SK-N-SH (cell line): ENCODE data around the gene TRIP10. TPM values are rescaled to one million over a fixed set of nuclear protein-coding genes. Genes with fewer than 3 reads are reported as not detected.

ENCODE experiments used
- CTCF ChIA-PET: fragments of 300-600, 350-600 bp; formaldehyde crosslinking; extraction: SDS; loops from one replicate; lab custom pipeline; 2021; lab: Yijun Ruan, JAX
- POLR2A ChIA-PET: fragments of 350-600 bp; sonication (Branson Sonifier 250); formaldehyde crosslinking; extraction: SDS; loops from one replicate; lab custom pipeline; 2020; ENCODE audit warnings: antibody characterized with exemption, inconsistent platforms; lab: Yijun Ruan, JAX
- DNase-seq: peaks from one replicate; pipeline ENCODE4 v3.0.0; 2012
- H2AFZ ChIP-seq: fragments of 200-600 bp; sonication (generic); 2 replicates; pipeline ENCODE4 v1.8.1; 2016; ENCODE audit warnings: antibody characterized with exemption, mild to moderate bottlenecking, low read depth
- H3F3A ChIP-seq: fragments of 200-600 bp; sonication (generic); replicated peaks from 2 replicates; pipeline ENCODE3; 2016; ENCODE audit warnings: antibody characterized with exemption, mild to moderate bottlenecking; ENCODE audit not compliant: insufficient read depth
- H3K27ac ChIP-seq, 2 experiments: fragments of 200-500 bp in 1 of 2; fragments of 200-600 bp in 1 of 2; sonication (Bioruptor generic) in 1 of 2; sonication (generic), shearing (Covaris generic) in 1 of 2; 2 replicates each; pipeline versions ENCODE4 v1.5.1 to v1.6.1; 2014 to 2016; ENCODE audit warnings: low read depth in 2 of 2, inconsistent platforms in 1 of 2, low read length in 1 of 2, mild to moderate bottlenecking in 1 of 2, mixed read lengths in 1 of 2
- H3K27me3 ChIP-seq: fragments of 200-600 bp; sonication (generic), shearing (Covaris generic); 2 replicates; pipeline ENCODE4 v1.6.1; 2016; ENCODE audit warnings: mixed run types; ENCODE audit not compliant: insufficient read depth
- H3K36me3 ChIP-seq, 2 experiments: fragments of 200-500 bp in 1 of 2; fragments of 200-600 bp in 1 of 2; sonication (Bioruptor generic) in 1 of 2; sonication (generic) in 1 of 2; replicated peaks in 1 of 2; 2 replicates each; pipeline versions ENCODE3 to v1.5.1; 2014 to 2016; ENCODE audit warnings: low read length in 1 of 2, mild to moderate bottlenecking in 1 of 2; ENCODE audit not compliant: insufficient read depth in 2 of 2, control insufficient read depth in 1 of 2
- H3K4me1 ChIP-seq, 2 experiments: fragments of 200-500 bp in 1 of 2; fragments of 200-600 bp in 1 of 2; sonication (Bioruptor generic) in 1 of 2; sonication (generic), shearing (Covaris generic) in 1 of 2; 2 replicates each; pipeline versions ENCODE4 v1.5.1 to v1.6.1; 2014 to 2016; ENCODE audit warnings: low read depth in 1 of 2, low read length in 1 of 2, mixed run types in 1 of 2; ENCODE audit not compliant: insufficient read depth in 2 of 2, control insufficient read depth in 1 of 2
- H3K4me2 ChIP-seq: fragments of 200-600 bp; sonication (generic), shearing (Covaris generic); 2 replicates; pipeline ENCODE4 v1.6.1; 2017; ENCODE audit warnings: mixed run types
- H3K4me3 ChIP-seq, 2 experiments: fragments of 200-500 bp in 1 of 2; fragments of 200-600 bp in 1 of 2; sonication (Bioruptor generic) in 1 of 2; sonication (generic), shearing (Covaris generic) in 1 of 2; 2 replicates each; pipeline versions ENCODE4 v1.5.1 to v1.8.1; 2014 to 2016; ENCODE audit warnings: low read depth in 2 of 2, inconsistent platforms in 1 of 2, low read length in 1 of 2, mild to moderate bottlenecking in 1 of 2, mixed read lengths in 1 of 2, moderate library complexity in 1 of 2
- H3K79me2 ChIP-seq: fragments of 200-600 bp; sonication (generic); 2 replicates; pipeline ENCODE4 v1.8.1; 2017; ENCODE audit warnings: mild to moderate bottlenecking; ENCODE audit not compliant: insufficient read depth
- H3K9ac ChIP-seq: fragments of 200-600 bp; sonication (generic); 2 replicates; pipeline ENCODE4 v1.6.1; 2017; ENCODE audit warnings: mixed run types
- H3K9me2 ChIP-seq: fragments of 200-600 bp; sonication (generic); 2 replicates; pipeline ENCODE4 v1.6.1; 2017; ENCODE audit warnings: mixed run types
- H3K9me3 ChIP-seq: fragments of 200-600 bp; sonication (generic); 2 replicates; pipeline ENCODE4 v1.6.1; 2017; ENCODE audit warnings: mixed run types, mild to moderate bottlenecking, moderate library complexity
- H4K20me1 ChIP-seq: fragments of 200-600 bp; sonication (generic); 2 replicates; pipeline ENCODE4 v1.6.1; 2017; ENCODE audit warnings: mild to moderate bottlenecking, mixed run types; ENCODE audit not compliant: insufficient read depth
- ELF1 ChIP-seq: IDR thresholded peaks from 2 replicates; pipeline ENCODE4 v1.4.0; 2012
- EZH2phosphoT487 ChIP-seq: fragments of 200-600 bp; sonication (generic); IDR thresholded peaks from 2 replicates; pipeline ENCODE4 v1.6.1; 2017; ENCODE audit warnings: low read depth, mixed run types, mild to moderate bottlenecking, antibody characterized with exemption, moderate library complexity, borderline replicate concordance
- FOSL2 ChIP-seq: IDR thresholded peaks from 2 replicates; pipeline ENCODE4 v1.4.0; 2012; ENCODE audit warnings: low read depth, mild to moderate bottlenecking, moderate library complexity, borderline replicate concordance
- FOXM1 ChIP-seq: IDR thresholded peaks from 2 replicates; pipeline ENCODE4 v1.4.0; 2012; ENCODE audit warnings: low read depth, mild to moderate bottlenecking
- NFIC ChIP-seq: IDR thresholded peaks from 2 replicates; pipeline ENCODE4 v1.4.0; 2012; ENCODE audit warnings: borderline replicate concordance
- NRF1 ChIP-seq: IDR thresholded peaks from 2 replicates; pipeline ENCODE4 v1.6.1; 2012; ENCODE audit warnings: low read depth, mild to moderate bottlenecking, low read length
- RAD21 ChIP-seq: IDR thresholded peaks from 2 replicates; pipeline ENCODE4 v1.6.1; 2012; ENCODE audit warnings: mild to moderate bottlenecking, low read length
- RCOR1 ChIP-seq: fragments of 150-350 bp; IDR thresholded peaks from 2 replicates; pipeline ENCODE4 v1.6.1; 2017; ENCODE audit warnings: antibody characterized with exemption, low read length
- RXRA ChIP-seq: IDR thresholded peaks from 2 replicates; pipeline ENCODE4 v1.4.0; 2012; ENCODE audit warnings: low read depth, mild to moderate bottlenecking, borderline replicate concordance
- SMC3 ChIP-seq: IDR thresholded peaks from 2 replicates; pipeline ENCODE4 v1.6.1; 2012; ENCODE audit warnings: low read depth, low read length, improper control_type of control experiment
- TAF1 ChIP-seq: IDR thresholded peaks from 2 replicates; pipeline ENCODE4 v1.6.1; 2012; ENCODE audit warnings: low read depth, mild to moderate bottlenecking, low read length, moderate library complexity, borderline replicate concordance
- TCF12 ChIP-seq: IDR thresholded peaks from 2 replicates; pipeline ENCODE4 v1.4.0; 2012
- YY1 ChIP-seq: IDR thresholded peaks from 2 replicates; pipeline ENCODE4 v1.4.0; 2012; ENCODE audit warnings: low read depth, mild to moderate bottlenecking
- WGBS: methylation state at CpG from one replicate; pipeline ENCODE4 v1.1.6; 2017; ENCODE audit warnings: low lambda C conversion rate; 5-methylcytosine and 5-hydroxymethylcytosine counted together
- polyA plus RNA-seq, 3 experiments: library from polyadenylated mRNA; depleted of rRNA; stranded (reverse); fragments of >200 nt; gene quantifications; 2 replicates each; pipeline ENCODE4 v1.2.3, GENCODE V29; 2012
- TF ChIP-seq, protein P1 (sequence below): IDR thresholded peaks from 2 replicates; pipeline ENCODE4 v1.4.0; 2012; ENCODE audit warnings: low read depth
- TF ChIP-seq, protein P2 (sequence below): fragments of 200-600 bp; sonication (generic); IDR thresholded peaks from 2 replicates; pipeline ENCODE4 v1.6.1; 2017; ENCODE audit warnings: antibody characterized with exemption, mild to moderate bottlenecking, moderate library complexity
- TF ChIP-seq, protein P3 (sequence below): fragments of 150-350 bp; IDR thresholded peaks from 2 replicates; pipeline ENCODE4 v1.6.1; 2017; ENCODE audit warnings: antibody characterized with exemption, low read length, low read depth, borderline replicate concordance
- TF ChIP-seq, protein P4 (sequence below): IDR thresholded peaks from 2 replicates; pipeline ENCODE4 v1.6.1; 2012; ENCODE audit warnings: mild to moderate bottlenecking, low read depth, low read length, moderate library complexity
- TF ChIP-seq, protein P5 (sequence below): IDR thresholded peaks from 2 replicates; pipeline ENCODE4 v1.4.0; 2012; ENCODE audit warnings: low read depth, borderline replicate concordance

Gene TRIP10
- polyA plus RNA-seq, 1 of the 3 experiments (the other 2 are of a cell fraction), result 42.9 TPM

DNA sequence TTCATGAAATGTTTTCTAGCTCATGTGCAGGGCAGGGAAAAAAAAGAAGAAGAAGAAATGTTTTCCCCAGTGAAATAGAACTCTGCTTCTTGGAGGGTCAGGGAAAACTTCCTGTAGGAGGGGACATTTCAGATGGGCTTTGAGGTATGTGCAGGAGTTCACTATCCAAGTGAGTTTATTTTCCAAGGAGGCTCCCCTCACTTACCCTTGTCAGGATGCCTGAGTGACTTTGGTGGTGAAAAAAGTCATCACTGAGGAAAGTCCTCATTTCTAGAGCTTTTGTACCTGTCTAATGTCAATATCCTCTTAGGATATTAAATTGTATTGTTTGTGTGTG lies 18.4 kb upstream of the TRIP10 start:
- POLR2A ChIA-PET, result no interaction called here
- peaks cover 6% of the 10 kb centered on the region for H3F3A ChIP-seq
- H3K27ac ChIP-seq, result no peak overlapping the region
- no peaks in the 10 kb centered on the region for H3K9me2 ChIP-seq
- H3K4me1 ChIP-seq, result no peaks in the 10 kb centered on the region
- TF ChIP-seq RXRA (no peak), NRF1 (no peak), SMC3 (no peak), TAF1 (no peak), TCF12 (no peak)
- TF ChIP-seq, protein P1, sequence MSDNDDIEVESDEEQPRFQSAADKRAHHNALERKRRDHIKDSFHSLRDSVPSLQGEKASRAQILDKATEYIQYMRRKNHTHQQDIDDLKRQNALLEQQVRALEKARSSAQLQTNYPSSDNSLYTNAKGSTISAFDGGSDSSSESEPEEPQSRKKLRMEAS, result no peak
- TF ChIP-seq, protein P2, sequence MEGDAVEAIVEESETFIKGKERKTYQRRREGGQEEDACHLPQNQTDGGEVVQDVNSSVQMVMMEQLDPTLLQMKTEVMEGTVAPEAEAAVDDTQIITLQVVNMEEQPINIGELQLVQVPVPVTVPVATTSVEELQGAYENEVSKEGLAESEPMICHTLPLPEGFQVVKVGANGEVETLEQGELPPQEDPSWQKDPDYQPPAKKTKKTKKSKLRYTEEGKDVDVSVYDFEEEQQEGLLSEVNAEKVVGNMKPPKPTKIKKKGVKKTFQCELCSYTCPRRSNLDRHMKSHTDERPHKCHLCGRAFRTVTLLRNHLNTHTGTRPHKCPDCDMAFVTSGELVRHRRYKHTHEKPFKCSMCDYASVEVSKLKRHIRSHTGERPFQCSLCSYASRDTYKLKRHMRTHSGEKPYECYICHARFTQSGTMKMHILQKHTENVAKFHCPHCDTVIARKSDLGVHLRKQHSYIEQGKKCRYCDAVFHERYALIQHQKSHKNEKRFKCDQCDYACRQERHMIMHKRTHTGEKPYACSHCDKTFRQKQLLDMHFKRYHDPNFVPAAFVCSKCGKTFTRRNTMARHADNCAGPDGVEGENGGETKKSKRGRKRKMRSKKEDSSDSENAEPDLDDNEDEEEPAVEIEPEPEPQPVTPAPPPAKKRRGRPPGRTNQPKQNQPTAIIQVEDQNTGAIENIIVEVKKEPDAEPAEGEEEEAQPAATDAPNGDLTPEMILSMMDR, result no peak
- no peaks in the 10 kb centered on the region for H3K79me2 ChIP-seq
- H2AFZ ChIP-seq, result no peak overlapping the region
- H4K20me1 ChIP-seq, result no peaks in the 10 kb centered on the region
- CTCF ChIA-PET, result interaction anchor here (1.0 kb wide), 1 partner anchor 126 kb away, joined by 4 read pairs; no protein-coding TSS in a partner anchor
- H3K9ac ChIP-seq, result no peak overlapping the region
- no peak overlapping the region for H3K4me3 ChIP-seq
- no peak overlapping the region for H3K4me2 ChIP-seq
- no peak for DNase-seq
- no peaks in the 10 kb centered on the region for H3K9me3 ChIP-seq
- H3K36me3 ChIP-seq, result no peaks in the 10 kb centered on the region
- peaks cover 18% of the 10 kb centered on the region for H3K27me3 ChIP-seq

DNA sequence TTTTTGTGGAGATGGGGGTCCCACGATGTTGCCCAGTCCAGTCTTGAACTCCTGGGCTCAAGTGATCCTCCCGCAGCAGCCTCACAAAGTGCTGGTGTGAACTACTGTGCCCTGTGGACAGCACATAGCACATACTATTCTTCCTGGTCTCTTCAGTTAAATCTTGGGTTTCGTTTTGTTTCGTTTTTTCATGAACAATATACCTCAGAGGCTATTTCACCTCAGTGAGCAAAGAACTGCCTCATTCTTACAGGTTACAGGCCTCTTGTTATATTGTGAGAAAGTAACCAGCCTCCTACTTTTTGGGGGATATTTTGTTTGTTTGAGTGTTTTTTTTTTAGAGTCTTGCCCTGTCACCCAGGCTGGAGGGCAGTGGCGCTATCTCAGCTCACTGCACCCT lies 17.7 kb upstream of the TRIP10 start:
- H2AFZ ChIP-seq, result no peak overlapping the region
- no peaks in the 10 kb centered on the region for H3F3A ChIP-seq
- H3K36me3 ChIP-seq, result no peaks in the 10 kb centered on the region
- H3K4me2 ChIP-seq, result no peak overlapping the region
- H3K27me3 ChIP-seq, result peaks cover 18% of the 10 kb centered on the region
- no peak overlapping the region for H3K9ac ChIP-seq
- POLR2A ChIA-PET, result no interaction called here
- H3K27ac ChIP-seq, result no peak overlapping the region
- no peaks in the 10 kb centered on the region for H3K9me3 ChIP-seq
- 33% methylated on average over 5 of the region's 5 CpGs for WGBS
- H3K79me2 ChIP-seq, result no peaks in the 10 kb centered on the region
- H3K9me2 ChIP-seq, result no peaks in the 10 kb centered on the region
- DNase-seq, result no peak
- H3K4me3 ChIP-seq, result no peak overlapping the region
- H3K4me1 ChIP-seq, result no peaks in the 10 kb centered on the region
- H4K20me1 ChIP-seq, result no peaks in the 10 kb centered on the region
- CTCF ChIA-PET, result no interaction called here
- no peak for TF ChIP-seq RAD21
- TF ChIP-seq RCOR1, result no peak
- TF ChIP-seq NRF1, result no peak
- TF ChIP-seq, protein P3, sequence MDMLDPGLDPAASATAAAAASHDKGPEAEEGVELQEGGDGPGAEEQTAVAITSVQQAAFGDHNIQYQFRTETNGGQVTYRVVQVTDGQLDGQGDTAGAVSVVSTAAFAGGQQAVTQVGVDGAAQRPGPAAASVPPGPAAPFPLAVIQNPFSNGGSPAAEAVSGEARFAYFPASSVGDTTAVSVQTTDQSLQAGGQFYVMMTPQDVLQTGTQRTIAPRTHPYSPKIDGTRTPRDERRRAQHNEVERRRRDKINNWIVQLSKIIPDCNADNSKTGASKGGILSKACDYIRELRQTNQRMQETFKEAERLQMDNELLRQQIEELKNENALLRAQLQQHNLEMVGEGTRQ, result no peak
- no peak for TF ChIP-seq FOXM1
- no peak for TF ChIP-seq EZH2phosphoT487
- no peak for TF ChIP-seq TCF12
- TF ChIP-seq FOSL2, result no peak
- TF ChIP-seq, protein P4, sequence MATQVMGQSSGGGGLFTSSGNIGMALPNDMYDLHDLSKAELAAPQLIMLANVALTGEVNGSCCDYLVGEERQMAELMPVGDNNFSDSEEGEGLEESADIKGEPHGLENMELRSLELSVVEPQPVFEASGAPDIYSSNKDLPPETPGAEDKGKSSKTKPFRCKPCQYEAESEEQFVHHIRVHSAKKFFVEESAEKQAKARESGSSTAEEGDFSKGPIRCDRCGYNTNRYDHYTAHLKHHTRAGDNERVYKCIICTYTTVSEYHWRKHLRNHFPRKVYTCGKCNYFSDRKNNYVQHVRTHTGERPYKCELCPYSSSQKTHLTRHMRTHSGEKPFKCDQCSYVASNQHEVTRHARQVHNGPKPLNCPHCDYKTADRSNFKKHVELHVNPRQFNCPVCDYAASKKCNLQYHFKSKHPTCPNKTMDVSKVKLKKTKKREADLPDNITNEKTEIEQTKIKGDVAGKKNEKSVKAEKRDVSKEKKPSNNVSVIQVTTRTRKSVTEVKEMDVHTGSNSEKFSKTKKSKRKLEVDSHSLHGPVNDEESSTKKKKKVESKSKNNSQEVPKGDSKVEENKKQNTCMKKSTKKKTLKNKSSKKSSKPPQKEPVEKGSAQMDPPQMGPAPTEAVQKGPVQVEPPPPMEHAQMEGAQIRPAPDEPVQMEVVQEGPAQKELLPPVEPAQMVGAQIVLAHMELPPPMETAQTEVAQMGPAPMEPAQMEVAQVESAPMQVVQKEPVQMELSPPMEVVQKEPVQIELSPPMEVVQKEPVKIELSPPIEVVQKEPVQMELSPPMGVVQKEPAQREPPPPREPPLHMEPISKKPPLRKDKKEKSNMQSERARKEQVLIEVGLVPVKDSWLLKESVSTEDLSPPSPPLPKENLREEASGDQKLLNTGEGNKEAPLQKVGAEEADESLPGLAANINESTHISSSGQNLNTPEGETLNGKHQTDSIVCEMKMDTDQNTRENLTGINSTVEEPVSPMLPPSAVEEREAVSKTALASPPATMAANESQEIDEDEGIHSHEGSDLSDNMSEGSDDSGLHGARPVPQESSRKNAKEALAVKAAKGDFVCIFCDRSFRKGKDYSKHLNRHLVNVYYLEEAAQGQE, result no peak
- TF ChIP-seq ELF1, result no peak
- TF ChIP-seq, protein P2, result no peak
- no peak for TF ChIP-seq YY1
- TF ChIP-seq, protein P5, sequence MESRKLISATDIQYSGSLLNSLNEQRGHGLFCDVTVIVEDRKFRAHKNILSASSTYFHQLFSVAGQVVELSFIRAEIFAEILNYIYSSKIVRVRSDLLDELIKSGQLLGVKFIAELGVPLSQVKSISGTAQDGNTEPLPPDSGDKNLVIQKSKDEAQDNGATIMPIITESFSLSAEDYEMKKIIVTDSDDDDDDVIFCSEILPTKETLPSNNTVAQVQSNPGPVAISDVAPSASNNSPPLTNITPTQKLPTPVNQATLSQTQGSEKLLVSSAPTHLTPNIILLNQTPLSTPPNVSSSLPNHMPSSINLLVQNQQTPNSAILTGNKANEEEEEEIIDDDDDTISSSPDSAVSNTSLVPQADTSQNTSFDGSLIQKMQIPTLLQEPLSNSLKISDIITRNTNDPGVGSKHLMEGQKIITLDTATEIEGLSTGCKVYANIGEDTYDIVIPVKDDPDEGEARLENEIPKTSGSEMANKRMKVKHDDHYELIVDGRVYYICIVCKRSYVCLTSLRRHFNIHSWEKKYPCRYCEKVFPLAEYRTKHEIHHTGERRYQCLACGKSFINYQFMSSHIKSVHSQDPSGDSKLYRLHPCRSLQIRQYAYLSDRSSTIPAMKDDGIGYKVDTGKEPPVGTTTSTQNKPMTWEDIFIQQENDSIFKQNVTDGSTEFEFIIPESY, result no peak
- TF ChIP-seq NFIC, result no peak
